ENCODE measurements around the gene SLC36A1. TPM values are rescaled to one million over a fixed set of nuclear protein-coding genes. Genes with fewer than 3 reads are reported as not detected.

Gene SLC36A1
- total and polyA plus RNA-seq, 11 donors = 1.2 to 18.8 (median 2.8) TPM

DNA sequence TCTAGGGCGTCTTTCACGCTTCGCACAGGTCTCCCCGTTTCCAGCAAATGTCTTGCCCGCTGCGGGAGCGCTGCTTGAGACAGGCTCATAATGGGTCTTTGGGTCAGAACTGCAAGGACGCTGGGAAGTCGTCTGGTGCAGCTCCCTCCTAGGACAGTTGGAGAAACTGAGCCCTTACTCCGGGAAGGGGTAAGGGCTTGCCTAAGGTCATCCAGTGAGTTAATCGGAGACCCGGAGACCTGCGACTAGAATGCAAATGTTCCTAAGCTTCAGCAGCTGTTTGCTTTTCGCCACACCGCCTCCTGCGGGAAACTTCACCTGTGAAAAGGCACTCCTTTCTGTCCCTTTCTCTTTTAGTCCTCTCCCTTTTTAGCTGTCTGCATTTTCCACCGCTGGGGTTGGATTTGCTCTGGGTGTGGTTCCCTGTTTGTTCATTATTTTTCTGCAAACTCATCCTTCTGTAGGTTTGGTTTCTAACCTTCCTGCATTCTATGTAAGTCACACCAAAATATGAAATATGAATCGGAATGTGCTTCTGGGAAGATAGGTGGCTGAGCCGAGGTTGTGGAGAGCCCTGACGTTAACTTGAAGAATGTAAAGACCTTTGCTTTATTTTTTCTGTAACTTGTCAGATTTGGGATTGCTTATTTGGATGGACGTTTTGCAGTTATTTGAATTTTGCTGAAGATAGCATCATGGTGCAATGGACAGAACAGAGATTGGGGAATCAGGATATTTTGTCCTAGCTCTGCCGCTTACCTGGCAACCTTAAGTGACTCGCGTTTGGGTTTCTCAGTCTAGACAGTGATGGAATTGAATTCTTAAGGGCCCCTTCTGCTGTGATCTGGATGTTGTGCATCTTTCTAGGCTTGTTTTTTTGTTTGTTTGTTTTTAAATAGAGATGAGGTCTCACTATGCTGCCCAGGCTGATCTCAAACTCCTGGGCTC lies 909 bp downstream of the SLC36A1 start:
- H3K27ac ChIP-seq = peak overlapping the region in 7 of 12 donors; percentile 15 to 74 (median 60)
- H3K4me1 ChIP-seq = peaks cover 0 to 24% (median 3%) of the 10 kb centered on the region in 12 donors
- intact Hi-C loops (cut with DNase I) = loop anchor here in 9 of 10 donors (2.0 to 10.0 kb wide), 5 partner anchors 50 to 296 kb away; no protein-coding TSS in a partner anchor
- no peaks in the 10 kb centered on the region for H3K36me3 ChIP-seq
- 15% methylated on average over 21 to 24 of the region's 24 CpGs for WGBS, 4 donors
- peak overlapping the region; percentile 32 to 86 (median 76) for H3K4me3 ChIP-seq
- TF ChIP-seq POLR2A (IDR thresholded peaks at IDR 0.05) = no peak
- TF ChIP-seq CTCF (IDR thresholded peaks at IDR 0.05) = peak in 1 of 12 donors; percentile 15
- no peaks in the 10 kb centered on the region for H3K9me3 ChIP-seq
- H3K27me3 ChIP-seq = peaks cover 0 to 6% (median 0%) of the 10 kb centered on the region in 9 donors
- DNase-seq (no peak), ATAC-seq (peak in 3 of 4 donors; percentile 42 to 51 (median 43))

DNA sequence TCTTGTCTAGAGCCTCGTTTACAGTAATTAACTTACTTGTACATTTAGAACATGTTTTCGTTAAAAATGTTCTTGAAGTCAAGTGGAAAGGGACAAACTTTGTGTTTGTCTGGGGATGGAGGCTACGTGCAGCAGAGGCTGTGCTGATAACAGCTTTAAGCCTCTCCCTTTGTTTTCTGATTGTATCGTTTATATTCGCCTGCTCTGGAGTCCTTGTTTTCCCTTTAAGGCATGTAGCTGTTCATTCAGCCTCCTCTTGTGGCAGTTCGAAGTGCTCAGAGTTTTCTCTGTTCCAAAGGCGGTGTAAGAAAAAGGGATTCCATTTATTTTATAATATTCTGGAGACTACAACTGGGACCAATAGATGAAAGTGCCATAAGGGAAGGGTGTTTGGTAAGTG lies 1.9 kb downstream of the SLC36A1 start:
- Histone ChIP-seq H3K4me3 (peak overlapping the region in 4 of 12 donors; percentile 79 to 86 (median 81)), H3K4me1 (peaks cover 0 to 24% (median 3%) of the 10 kb centered on the region in 12 donors), H3K36me3 (no peaks in the 10 kb centered on the region), H3K9me3 (no peaks in the 10 kb centered on the region), H3K27ac (no peak overlapping the region), H3K27me3 (peaks cover 0 to 6% (median 0%) of the 10 kb centered on the region in 9 donors)
- no peak for DNase-seq
- intact Hi-C loops (cut with DNase I) = loop anchor here in 9 of 10 donors (2.0 to 10.0 kb wide), 5 partner anchors 50 to 296 kb away; no protein-coding TSS in a partner anchor
- 66 to 75% (median 70%) methylated on average over 7 of the region's 7 CpGs for WGBS, 4 donors
- TF ChIP-seq POLR2A (IDR thresholded peaks at IDR 0.05) (no peak), CTCF (IDR thresholded peaks at IDR 0.05) (no peak)
- no peak for ATAC-seq

- Histone ChIP-seq H3K27me3 (peaks cover 0 to under 1% (median 0%) of the 10 kb centered on the region in 9 donors), H3K4me1 (peaks cover 0 to 24% (median 3%) of the 10 kb centered on the region in 12 donors), H3K4me3 (no peak overlapping the region), H3K27ac (no peak overlapping the region), H3K36me3 (no peaks in the 10 kb centered on the region), H3K9me3 (no peaks in the 10 kb centered on the region)
- ATAC-seq (no peak), DNase-seq (no peak)
- WGBS, 4 donors = 95 to 99% (median 96%) methylated on average over 5 of the region's 5 CpGs
- intact Hi-C loops (cut with DNase I) = loop anchor here in 9 of 10 donors (2.0 to 10.0 kb wide), 5 partner anchors 49 to 295 kb away; no protein-coding TSS in a partner anchor
- TF ChIP-seq CTCF (IDR thresholded peaks at IDR 0.05) (no peak), POLR2A (IDR thresholded peaks at IDR 0.05) (no peak)
These were observed 2.4 kb downstream of the SLC36A1 start for GRCh38 chr5:151449839-151450238.

DNA sequence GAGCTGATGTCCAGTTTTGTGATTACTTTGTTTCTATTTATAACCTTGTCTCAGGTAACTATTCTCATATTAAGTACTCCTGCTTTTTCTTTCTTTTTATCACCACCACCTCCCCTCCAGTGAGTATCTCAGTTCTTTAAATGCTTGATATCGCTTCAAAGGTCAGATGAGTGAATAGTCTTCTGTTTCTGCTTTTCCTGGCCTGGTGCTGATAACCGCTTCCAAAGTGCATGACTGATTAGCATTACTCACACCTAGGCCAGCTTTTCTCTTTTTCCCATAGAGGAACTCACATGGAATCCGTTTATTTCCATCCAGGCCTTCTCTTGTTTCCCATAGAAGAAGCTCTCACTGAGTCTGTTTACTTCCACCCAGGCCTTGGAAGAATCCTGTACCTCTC lies 3.2 kb downstream of the SLC36A1 start:
- TF ChIP-seq CTCF (IDR thresholded peaks at IDR 0.05) (no peak), POLR2A (IDR thresholded peaks at IDR 0.05) (no peak)
- intact Hi-C loops (cut with DNase I) = no loop called here
- ATAC-seq (no peak), DNase-seq (no peak)
- Histone ChIP-seq H3K4me1 (peaks cover 0 to 24% (median 3%) of the 10 kb centered on the region in 12 donors), H3K27ac (no peak overlapping the region), H3K4me3 (no peak overlapping the region), H3K27me3 (no peaks in the 10 kb centered on the region), H3K36me3 (no peaks in the 10 kb centered on the region), H3K9me3 (no peaks in the 10 kb centered on the region)
- WGBS, 4 donors = 54 to 87% (median 76%) methylated on average over 3 of the region's 3 CpGs

Measured in heart left ventricle (tissue), 16 donors.